ENCODE data around the gene GRAMD1A.
"Not testable (repeated sequence)": the region's sequence is repeated elsewhere in the genome, so short reads cannot be mapped to it uniquely, and the experiment has no call there.

GRAMD1A gene

DNA sequence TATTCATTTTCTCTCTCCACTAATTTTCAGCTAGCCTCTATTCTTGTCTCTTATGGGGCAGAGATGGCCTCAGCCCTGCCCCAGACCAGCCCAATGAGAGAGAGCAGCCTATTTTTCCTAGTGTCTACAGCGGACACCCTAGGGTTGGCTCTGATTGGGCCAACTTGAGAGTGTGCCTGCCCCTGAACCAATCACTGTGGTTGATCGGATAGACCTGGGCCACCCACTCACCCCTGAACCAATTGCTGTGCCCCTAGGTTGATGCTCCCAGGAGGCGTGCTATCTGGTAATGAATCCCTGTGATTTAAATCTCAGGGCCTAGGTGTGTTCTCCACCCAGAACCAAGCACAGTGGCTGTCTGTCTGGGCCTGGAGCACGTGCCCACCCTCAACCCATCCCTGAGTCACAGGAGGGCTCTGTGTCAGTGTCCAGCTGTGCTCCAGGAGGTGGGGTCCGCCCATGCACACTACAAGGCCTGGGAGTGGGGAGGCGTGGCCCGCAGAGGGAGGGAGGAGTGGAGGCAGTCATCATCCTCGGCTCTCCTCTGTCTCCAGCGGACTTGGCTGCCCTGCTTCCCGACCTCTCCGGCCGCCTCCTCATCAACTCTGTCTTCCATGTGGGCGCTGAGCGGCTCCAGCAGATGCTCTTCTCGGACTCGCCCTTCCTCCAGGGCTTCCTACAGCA, 15.3 kb downstream of the GRAMD1A start:
- peaks cover 63% of the 10 kb centered on the region for H3K4me1 Mint-ChIP-seq (ENCODE audit: low read depth)
- H3K27me3 Mint-ChIP-seq, result no peaks in the 10 kb centered on the region
- peak overlapping the region; percentile 91 for H3K27ac Mint-ChIP-seq
- peaks cover 98% of the 10 kb centered on the region for H3K36me3 Mint-ChIP-seq (ENCODE audit: low read depth)
- H3K9me3 Mint-ChIP-seq, result no peaks in the 10 kb centered on the region
- H3K4me3 Mint-ChIP-seq, result no peak overlapping the region
- no peak for DNase-seq

DNA sequence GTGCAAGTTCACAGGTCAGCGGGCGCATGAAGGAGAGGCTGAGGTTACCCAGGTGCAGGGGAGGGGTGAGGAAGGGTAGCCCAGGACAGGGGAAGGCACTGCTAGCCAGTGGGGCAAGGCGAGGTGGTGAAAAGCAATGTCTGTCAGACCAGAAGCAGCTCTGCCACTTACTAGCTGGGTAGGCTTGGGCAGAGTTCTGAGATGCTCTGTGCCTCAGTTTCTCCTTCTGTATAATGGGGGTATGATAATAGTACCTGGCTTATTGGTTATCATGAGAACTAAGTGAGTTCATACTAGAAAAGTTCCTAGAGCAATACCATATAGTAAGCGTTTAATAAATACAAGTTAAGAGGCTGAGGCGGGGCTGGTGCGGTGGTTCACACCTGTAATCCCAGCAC, 15.8 kb downstream of the GRAMD1A start:
- Mint-ChIP-seq H3K4me3 (no peak overlapping the region), H3K9me3 (no peaks in the 10 kb centered on the region), H3K27me3 (no peaks in the 10 kb centered on the region), H3K4me1 (ENCODE audit: low read depth) (peaks cover 57% of the 10 kb centered on the region), H3K36me3 (ENCODE audit: low read depth) (peaks cover 98% of the 10 kb centered on the region), H3K27ac (peak overlapping the region; percentile 91)
- DNase-seq, result no peak

DNA sequence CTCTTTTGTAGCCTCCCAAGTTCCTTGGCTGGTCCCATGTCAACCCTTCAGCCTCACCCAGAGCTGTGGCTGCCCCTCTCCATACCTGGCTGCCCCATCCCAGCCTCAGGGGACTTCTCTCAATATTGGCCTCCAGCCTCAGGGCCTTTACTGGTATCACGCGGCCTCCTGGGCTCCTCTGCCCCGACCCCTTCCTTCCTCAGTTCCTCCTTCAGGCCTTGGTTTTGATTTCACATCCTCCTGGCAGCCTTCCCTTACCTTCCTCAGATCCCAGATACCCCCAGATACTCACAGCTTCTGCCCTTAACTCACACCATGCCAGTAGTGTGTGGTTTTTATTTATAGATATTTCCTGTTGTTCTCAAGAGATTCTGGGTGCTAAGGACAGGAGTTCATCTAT, 17.4 kb downstream of the GRAMD1A start:
- no peak overlapping the region for H3K4me3 Mint-ChIP-seq
- H3K9me3 Mint-ChIP-seq, result no peaks in the 10 kb centered on the region
- H3K27me3 Mint-ChIP-seq, result no peaks in the 10 kb centered on the region
- peaks cover 96% of the 10 kb centered on the region for H3K36me3 Mint-ChIP-seq (ENCODE audit: low read depth)
- H3K4me1 Mint-ChIP-seq (ENCODE audit: low read depth), result peaks cover 42% of the 10 kb centered on the region
- peak overlapping the region; percentile 78 for H3K27ac Mint-ChIP-seq
- DNase-seq, result no peak

DNA sequence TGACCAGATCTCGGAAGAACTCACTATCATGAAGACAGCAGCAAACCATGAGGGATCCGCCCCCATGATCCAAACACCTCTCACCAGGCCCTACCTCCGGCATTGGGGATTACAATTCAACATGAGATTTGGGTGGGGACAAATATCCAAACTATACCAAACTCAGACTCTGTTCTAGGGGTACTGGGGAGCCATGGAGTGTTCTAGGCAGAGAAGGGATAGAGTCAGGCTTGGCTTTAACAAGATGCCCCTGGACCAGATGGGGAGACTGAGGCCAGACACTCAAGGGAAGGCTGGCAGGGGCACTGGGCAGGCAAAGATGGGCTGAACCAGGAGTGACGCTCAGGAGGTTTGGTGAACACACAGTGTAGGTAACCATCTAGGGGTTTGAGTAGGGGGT, 18.3 kb downstream of the GRAMD1A start:
- Mint-ChIP-seq H3K27me3 (no peaks in the 10 kb centered on the region), H3K27ac (peak overlapping the region; percentile 79), H3K36me3 (ENCODE audit: low read depth) (peaks cover 94% of the 10 kb centered on the region), H3K9me3 (no peaks in the 10 kb centered on the region), H3K4me1 (ENCODE audit: low read depth) (peaks cover 33% of the 10 kb centered on the region), H3K4me3 (no peak overlapping the region)
- no peak for DNase-seq

DNA sequence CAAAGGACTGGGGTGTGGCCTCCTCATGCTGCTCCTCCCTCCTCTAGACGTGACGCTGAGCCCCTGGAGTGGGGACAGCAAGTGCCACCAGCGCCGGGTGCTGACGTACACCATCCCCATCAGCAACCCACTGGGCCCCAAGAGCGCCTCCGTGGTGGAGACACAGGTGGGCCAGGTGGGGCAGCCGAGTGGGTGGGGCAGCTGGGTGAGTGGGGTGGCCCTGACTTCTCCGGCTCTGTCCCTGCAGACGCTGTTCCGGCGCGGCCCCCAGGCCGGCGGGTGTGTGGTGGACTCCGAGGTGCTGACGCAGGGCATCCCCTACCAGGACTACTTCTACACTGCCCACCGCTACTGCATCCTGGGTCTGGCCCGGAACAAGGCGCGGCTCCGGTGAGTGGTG, 19.0 kb downstream of the GRAMD1A start:
- H3K27me3 Mint-ChIP-seq, result no peaks in the 10 kb centered on the region
- DNase-seq, result no peak
- no peak overlapping the region for H3K27ac Mint-ChIP-seq
- no peaks in the 10 kb centered on the region for H3K9me3 Mint-ChIP-seq
- peaks cover 94% of the 10 kb centered on the region for H3K36me3 Mint-ChIP-seq (ENCODE audit: low read depth)
- peaks cover 25% of the 10 kb centered on the region for H3K4me1 Mint-ChIP-seq (ENCODE audit: low read depth)
- no peak overlapping the region for H3K4me3 Mint-ChIP-seq

DNA sequence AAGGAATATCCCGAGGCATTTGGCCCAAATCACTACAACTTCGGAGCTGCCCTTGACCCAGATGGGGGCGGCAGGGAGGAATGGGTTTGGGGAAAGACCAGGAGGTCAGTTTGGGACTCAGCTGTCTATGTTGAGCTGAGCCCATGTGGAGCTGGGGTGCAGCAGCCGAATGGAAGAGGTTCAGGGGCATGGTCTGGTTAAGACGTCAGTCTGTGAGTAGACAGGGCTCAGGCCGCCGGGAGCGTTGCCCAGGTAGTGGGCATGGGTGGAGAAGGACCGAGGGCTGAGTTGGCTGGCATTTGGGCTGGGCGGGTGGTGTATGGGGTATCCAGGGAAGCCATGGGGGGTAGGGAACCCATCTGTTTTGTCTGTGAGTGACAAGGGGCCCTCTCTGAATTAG, 20.9 kb downstream of the GRAMD1A start:
- Mint-ChIP-seq H3K36me3 (ENCODE audit: low read depth) (peaks cover 94% of the 10 kb centered on the region), H3K4me1 (ENCODE audit: low read depth) (peaks cover 11% of the 10 kb centered on the region), H3K27ac (peak overlapping the region; percentile 50), H3K27me3 (no peaks in the 10 kb centered on the region), H3K9me3 (no peaks in the 10 kb centered on the region), H3K4me3 (no peak overlapping the region)
- no peak for DNase-seq

DNA sequence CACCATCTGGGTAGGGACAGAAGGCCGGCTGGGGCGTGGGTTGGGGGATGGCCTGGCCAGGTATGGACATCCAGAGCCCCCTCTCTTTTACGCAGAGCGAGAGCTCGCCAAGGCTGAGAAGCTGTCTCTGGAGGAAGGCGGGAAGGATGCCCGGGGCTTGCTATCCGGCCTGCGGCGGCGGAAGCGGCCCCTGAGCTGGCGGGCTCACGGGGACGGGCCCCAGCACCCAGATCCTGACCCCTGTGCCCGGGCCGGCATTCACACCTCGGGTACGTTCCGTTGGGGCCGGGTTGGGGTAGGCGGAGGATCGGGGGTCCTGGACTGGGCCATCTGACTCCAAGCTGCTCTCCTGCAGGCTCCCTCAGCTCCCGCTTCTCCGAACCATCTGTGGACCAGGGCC, 21.5 kb downstream of the GRAMD1A start:
- Mint-ChIP-seq H3K4me1 (ENCODE audit: low read depth) (peaks cover 11% of the 10 kb centered on the region), H3K36me3 (ENCODE audit: low read depth) (peaks cover 93% of the 10 kb centered on the region), H3K4me3 (no peak overlapping the region), H3K9me3 (no peaks in the 10 kb centered on the region), H3K27me3 (no peaks in the 10 kb centered on the region), H3K27ac (peak overlapping the region; percentile 71)
- DNase-seq, result no peak

DNA sequence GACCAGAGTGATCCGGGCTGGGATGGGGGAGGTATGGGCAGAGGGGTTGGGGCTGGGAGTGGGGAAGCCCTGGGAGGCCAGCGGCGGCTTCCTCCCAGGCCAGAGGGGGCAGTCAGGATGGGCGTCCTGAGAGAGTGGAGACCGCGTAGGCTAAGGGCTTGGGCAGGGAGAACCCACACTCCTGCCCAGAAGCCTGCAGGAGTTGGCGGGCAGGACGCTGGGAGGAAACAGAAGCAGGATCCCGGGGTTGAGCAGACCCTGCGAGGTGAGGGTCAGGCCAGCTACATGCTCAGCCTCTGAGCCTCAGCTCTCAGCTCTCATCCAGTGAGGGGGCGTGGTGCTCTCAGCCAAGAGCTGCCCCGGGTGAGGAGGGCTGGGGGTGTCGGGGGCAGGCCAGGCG, 22.3 kb downstream of the GRAMD1A start:
- Mint-ChIP-seq H3K9me3 (no peaks in the 10 kb centered on the region), H3K4me3 (no peak overlapping the region), H3K27me3 (no peaks in the 10 kb centered on the region), H3K27ac (peak overlapping the region; percentile 71), H3K4me1 (ENCODE audit: low read depth) (peaks cover 8% of the 10 kb centered on the region), H3K36me3 (ENCODE audit: low read depth) (peaks cover 93% of the 10 kb centered on the region)
- DNase-seq, result no peak

DNA sequence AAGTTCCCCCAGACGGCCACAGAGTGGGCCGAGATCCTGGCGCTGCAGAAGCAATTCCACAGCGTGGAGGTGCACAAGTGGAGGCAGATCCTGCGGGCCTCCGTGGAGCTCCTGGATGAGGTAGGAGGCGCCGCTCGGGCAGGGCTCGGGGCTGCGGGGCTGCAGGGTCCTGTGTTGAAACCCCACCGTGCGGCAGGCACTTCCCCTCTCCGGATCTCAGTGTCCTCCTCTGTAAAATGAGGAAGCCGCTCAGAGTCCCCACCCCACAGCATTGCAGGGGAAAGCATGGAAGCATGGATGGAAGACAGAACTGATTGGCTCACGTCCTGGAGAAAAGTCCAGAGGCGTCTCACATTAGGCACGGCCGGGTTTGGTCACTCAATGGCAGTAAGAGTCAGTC, 23.3 kb downstream of the GRAMD1A start:
- no peak for DNase-seq
- no peaks in the 10 kb centered on the region for H3K27me3 Mint-ChIP-seq
- peaks cover 7% of the 10 kb centered on the region for H3K4me1 Mint-ChIP-seq (ENCODE audit: low read depth)
- H3K36me3 Mint-ChIP-seq (ENCODE audit: low read depth), result peaks cover 94% of the 10 kb centered on the region
- H3K9me3 Mint-ChIP-seq, result no peaks in the 10 kb centered on the region
- no peak overlapping the region for H3K27ac Mint-ChIP-seq
- no peak overlapping the region for H3K4me3 Mint-ChIP-seq

DNA sequence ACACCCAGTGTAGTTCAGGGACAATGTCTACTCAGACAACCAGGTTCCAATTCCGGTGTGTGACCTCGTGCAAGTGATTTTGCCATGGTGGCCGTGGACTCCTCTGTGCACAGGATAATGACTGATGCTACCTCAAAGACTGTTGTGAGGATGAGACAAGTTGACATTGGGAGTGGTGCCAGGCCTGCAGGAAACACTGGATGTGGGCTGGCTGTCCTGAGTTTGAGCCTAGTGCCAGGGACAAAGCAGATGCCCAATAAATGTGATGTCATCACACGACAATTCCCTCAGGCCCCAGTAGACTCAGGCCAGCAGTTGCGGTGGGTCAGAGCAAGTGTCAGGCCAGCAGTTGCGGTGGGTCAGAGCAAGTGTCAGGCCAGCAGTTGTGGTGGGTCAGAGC, 24.0 kb downstream of the GRAMD1A start:
- no peak for DNase-seq
- Mint-ChIP-seq H3K4me3 (no peak overlapping the region), H3K27me3 (no peaks in the 10 kb centered on the region), H3K9me3 (no peaks in the 10 kb centered on the region), H3K4me1 (ENCODE audit: low read depth) (peaks cover 7% of the 10 kb centered on the region), H3K36me3 (ENCODE audit: low read depth) (peaks cover 89% of the 10 kb centered on the region), H3K27ac (peak overlapping the region; percentile 35)

DNA sequence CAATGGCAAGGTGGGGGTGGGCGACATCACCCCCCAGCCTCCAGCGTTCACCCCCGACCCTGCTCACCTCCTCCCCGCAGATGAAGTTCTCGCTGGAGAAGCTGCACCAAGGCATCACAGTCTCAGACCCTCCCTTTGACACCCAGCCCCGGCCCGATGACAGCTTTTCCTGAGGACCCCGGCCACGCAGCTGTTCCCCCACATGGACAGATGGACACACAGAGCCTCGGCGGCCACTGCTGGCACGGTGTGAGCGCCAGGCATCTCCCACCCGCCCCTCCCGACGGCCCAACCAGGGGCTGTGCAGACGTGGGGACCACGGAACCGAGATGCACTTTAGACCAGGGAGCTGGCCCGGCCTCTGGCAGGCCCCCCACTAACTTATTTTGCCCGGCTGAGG, 25.8 kb downstream of the GRAMD1A start:
- H3K36me3 Mint-ChIP-seq (ENCODE audit: low read depth), result peaks cover 71% of the 10 kb centered on the region
- no peak for DNase-seq
- peak overlapping the region; percentile 50 for H3K27ac Mint-ChIP-seq
- H3K4me3 Mint-ChIP-seq, result no peak overlapping the region
- H3K9me3 Mint-ChIP-seq, result no peaks in the 10 kb centered on the region
- H3K27me3 Mint-ChIP-seq, result peaks cover under 1% of the 10 kb centered on the region
- peaks cover 5% of the 10 kb centered on the region for H3K4me1 Mint-ChIP-seq (ENCODE audit: low read depth)

DNA sequence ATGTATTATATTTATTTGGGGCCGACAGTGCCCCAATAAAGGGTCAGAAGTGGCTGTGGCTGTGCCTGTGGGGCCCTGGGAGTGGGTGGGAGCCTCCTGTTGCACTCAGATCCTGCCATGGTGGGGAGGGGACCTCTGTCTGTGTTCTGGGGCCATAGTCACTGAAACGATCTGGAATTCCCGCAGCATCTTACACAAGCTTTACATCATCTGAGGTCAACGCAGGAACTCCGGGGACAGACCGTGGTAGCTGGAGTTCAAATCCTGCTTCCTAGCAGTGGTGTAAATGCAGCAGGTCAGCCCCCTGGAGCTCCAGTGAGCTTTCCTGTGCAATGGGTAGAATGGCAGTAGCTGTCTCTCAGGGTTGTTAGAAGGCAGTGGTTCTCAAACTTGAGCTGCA, 26.3 kb downstream of the GRAMD1A start:
- H3K9me3 Mint-ChIP-seq, result no peaks in the 10 kb centered on the region

DNA sequence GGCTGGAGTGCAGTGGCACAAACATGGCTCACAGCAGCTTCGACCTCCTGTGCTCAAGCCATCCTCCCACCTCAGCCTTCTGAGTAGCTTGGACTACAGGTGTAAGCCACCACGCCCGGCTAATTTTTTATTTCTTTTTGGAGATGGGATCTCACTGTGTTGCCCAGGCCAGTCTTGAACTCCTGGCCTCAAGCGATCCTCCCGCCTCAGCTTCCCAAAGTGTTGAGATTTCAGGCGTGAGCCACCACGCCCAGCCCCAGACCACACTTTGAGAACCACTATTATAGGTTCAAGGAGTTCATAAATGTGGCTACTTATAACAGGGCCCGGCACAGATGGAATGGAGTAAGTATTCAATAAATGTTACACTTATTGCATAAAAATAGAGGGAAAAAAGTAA, 26.9 kb downstream of the GRAMD1A start:
- H3K27ac Mint-ChIP-seq, result peak overlapping the region; percentile 28
- H3K27me3 Mint-ChIP-seq, result peaks cover 10% of the 10 kb centered on the region
- H3K36me3 Mint-ChIP-seq (ENCODE audit: low read depth), result peaks cover 62% of the 10 kb centered on the region
- H3K9me3 Mint-ChIP-seq, result no peaks in the 10 kb centered on the region
- H3K4me1 Mint-ChIP-seq (ENCODE audit: low read depth), result peaks cover 10% of the 10 kb centered on the region
- DNase-seq, result no peak
- no peak overlapping the region for H3K4me3 Mint-ChIP-seq

More for the DNA sequence above, 26.3 kb downstream of the GRAMD1A start:
- H3K27me3 Mint-ChIP-seq, result peaks cover 5% of the 10 kb centered on the region
- H3K4me1 Mint-ChIP-seq (ENCODE audit: low read depth), result peaks cover 9% of the 10 kb centered on the region
- H3K4me3 Mint-ChIP-seq, result no peak overlapping the region
- no peak overlapping the region for H3K27ac Mint-ChIP-seq
- DNase-seq, result no peak
- peaks cover 66% of the 10 kb centered on the region for H3K36me3 Mint-ChIP-seq (ENCODE audit: low read depth)

DNA sequence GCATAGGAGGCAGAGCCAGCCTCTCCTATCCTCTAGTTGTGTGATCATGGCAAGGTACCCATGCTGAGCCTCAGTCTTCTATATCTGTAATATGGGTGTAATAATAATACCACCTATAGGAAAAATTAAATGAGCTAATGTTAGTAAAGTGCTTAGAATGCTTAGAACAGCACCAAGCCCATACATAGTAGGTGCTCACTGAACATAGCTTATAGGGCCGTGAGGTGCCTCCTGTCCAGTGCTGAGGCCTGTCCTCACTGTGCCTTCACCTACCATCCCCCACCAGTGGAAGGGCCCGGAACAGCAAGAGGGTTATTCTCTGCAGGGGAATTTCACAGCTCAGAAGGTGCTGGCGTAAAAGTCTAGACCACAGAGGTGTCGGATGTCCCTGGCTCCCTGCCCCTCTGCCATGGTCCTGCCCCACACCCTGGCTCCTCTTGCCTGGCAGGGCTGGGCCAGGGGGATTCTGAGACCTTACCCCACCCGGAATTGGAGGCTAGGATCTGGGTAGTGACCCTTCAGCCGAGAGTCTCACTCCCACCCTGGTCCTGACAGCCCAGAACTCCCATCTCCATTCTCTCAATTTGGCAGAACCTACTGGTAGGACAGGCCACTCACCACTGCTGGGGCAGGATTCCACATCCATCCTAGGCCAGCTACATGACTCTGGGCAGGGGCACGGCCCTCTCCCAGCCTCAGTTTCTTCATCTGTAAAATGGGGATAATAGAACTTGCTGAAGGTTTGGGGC, 27.9 kb downstream of the GRAMD1A start:
- H3K4me3 Mint-ChIP-seq, result no peak overlapping the region
- no peaks in the 10 kb centered on the region for H3K9me3 Mint-ChIP-seq
- H3K36me3 Mint-ChIP-seq (ENCODE audit: low read depth), result peaks cover 54% of the 10 kb centered on the region
- H3K27ac Mint-ChIP-seq, result peak overlapping the region; percentile 2
- DNase-seq, result no peak
- H3K27me3 Mint-ChIP-seq, result peaks cover 20% of the 10 kb centered on the region
- peaks cover 10% of the 10 kb centered on the region for H3K4me1 Mint-ChIP-seq (ENCODE audit: low read depth)

DNA sequence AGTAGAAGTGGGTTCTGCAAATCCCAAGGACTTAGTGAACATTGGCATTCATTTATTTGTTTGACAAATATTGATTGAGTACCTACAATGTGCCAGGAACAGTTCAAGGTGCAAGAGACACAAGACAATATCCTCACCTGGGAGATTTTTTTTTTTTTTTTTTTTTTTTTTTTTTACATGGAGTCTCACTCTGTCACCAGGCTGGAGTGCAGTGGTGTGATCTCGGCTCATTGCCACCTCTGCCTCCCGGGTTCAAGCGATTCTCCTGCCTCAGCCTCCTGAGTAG, 28.4 kb downstream of the GRAMD1A start:
- not testable (repeated sequence) for DNase-seq, H3K27ac Mint-ChIP-seq, H3K9me3 Mint-ChIP-seq, H3K4me3 Mint-ChIP-seq
- Mint-ChIP-seq H3K27me3 (peaks cover 25% of the 10 kb centered on the region), H3K36me3 (ENCODE audit: low read depth) (peaks cover 48% of the 10 kb centered on the region), H3K4me1 (ENCODE audit: low read depth) (peaks cover 10% of the 10 kb centered on the region)

Measured in activated T-cell treated with anti-CD3 and anti-CD28 coated beads, Interleukin-2, amount 50 U/mL, for 24 hours (primary cell).